SU-DHL-6 (cell line): ENCODE measurements around the gene TNKS1BP1.

Experiments
- EZH2phosphoT487 ChIP-seq: fragments of 200-600 bp; sonication (generic), shearing (Covaris generic); conservative IDR thresholded peaks from 2 replicates; pipeline ENCODE4 v1.6.1; 2018; ENCODE audit warnings: mild to moderate bottlenecking, antibody characterized with exemption, low read length, moderate library complexity, mixed read lengths
- TF ChIP-seq, protein P1 (sequence below): fragments of 200-600 bp; sonication (generic); IDR thresholded peaks from one replicate; pipeline ENCODE4 v1.5.1; 2017; ENCODE audit warnings: antibody characterized with exemption, mild to moderate bottlenecking, low read length, moderate library complexity; ENCODE audit not compliant: insufficient read depth, poor library complexity, severe bottlenecking

DNA sequence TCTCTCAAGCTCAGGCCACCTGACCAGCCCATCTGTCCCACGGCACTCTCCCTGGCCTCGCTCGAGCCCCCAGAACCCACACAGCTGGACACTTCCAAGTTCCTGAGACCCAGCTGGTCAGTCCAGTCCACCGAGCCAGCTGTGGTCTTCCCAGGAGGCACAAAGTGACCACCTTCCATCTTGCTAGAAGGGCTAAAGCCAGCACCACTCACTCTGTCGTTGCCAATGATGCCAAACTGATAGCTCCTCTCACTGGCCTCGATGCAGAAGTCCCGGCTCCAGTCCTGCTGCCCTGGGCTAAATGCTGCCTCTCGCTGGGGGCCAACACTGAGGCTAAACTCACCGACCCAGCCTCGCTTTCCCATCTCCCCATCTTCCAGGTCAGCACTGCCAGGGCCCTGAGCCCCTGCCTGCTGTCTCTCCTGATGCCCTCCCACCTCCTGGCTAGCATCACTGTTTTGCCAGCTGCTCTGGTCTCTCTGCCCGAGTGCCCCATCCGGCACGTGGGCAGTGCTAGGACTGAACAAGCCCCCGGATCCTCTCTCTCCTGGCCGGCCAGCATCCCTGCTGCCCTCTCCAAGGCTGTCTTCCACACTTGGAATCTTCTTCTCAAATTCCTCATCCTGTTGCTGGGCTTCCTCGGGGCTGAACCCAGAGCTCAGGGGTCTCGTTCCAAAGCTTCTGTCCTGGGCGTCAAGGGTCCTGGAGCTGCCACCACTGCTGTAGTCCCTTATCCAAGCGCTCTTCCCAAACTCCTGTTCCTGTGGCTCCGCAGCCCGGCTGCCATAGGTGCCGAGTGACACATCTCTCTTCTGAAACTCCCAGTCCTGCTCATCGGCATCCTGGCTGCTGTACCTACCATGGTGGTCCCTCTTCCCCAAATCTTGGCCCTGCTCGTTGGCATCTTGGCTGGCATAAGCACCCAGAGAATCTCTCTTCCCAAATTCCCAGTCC, 15.4 kb downstream of the TNKS1BP1 start:
- TF ChIP-seq, protein P1, sequence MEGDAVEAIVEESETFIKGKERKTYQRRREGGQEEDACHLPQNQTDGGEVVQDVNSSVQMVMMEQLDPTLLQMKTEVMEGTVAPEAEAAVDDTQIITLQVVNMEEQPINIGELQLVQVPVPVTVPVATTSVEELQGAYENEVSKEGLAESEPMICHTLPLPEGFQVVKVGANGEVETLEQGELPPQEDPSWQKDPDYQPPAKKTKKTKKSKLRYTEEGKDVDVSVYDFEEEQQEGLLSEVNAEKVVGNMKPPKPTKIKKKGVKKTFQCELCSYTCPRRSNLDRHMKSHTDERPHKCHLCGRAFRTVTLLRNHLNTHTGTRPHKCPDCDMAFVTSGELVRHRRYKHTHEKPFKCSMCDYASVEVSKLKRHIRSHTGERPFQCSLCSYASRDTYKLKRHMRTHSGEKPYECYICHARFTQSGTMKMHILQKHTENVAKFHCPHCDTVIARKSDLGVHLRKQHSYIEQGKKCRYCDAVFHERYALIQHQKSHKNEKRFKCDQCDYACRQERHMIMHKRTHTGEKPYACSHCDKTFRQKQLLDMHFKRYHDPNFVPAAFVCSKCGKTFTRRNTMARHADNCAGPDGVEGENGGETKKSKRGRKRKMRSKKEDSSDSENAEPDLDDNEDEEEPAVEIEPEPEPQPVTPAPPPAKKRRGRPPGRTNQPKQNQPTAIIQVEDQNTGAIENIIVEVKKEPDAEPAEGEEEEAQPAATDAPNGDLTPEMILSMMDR: no peak
- TF ChIP-seq EZH2phosphoT487: no peak
